CD4-positive, alpha-beta T cell (primary cell): ENCODE results near the gene TJP1. TPM values are rescaled to one million over a fixed set of nuclear protein-coding genes. Genes with fewer than 3 reads are reported as not detected.

ENCODE experiments used
- ATAC-seq: fragments of 200-7000 bp; cut with Tn5 transposase; one replicate; pipeline ENCODE4 v1.10.0; 2022; ENCODE audit warnings: mild to moderate bottlenecking; ENCODE audit not compliant: poor library complexity
- CTCF ChIA-PET: fragments of 350-600 bp; sonication (Branson Sonifier 250); formaldehyde crosslinking; loops from one replicate; lab custom pipeline; 2021; ENCODE audit warnings: antibody characterized with exemption, inconsistent platforms; lab: Charles Lee
- POLR2A ChIA-PET: fragments of 350-600 bp; sonication (Branson Sonifier 250); formaldehyde crosslinking; loops from one replicate; lab custom pipeline; 2021; ENCODE audit warnings: antibody characterized with exemption, inconsistent platforms; lab: Charles Lee
- DNase-seq, 14 experiments: peaks; one replicate each; pipeline ENCODE4 v3.0.0-alpha.2; 2013 to 2020; ENCODE audit warnings: mixed read lengths in 2 of 14
- H3K27ac ChIP-seq, 2 donors: one replicate each; pipeline versions ENCODE4 v1.5.1 to v1.7.0; 2013; ENCODE audit warnings: low read length in 2 of 2, low read depth in 1 of 2, mild to moderate bottlenecking in 1 of 2
- H3K27me3 ChIP-seq, 2 experiments: 1 replicate in 1 of 2; 2 replicates in 1 of 2; pipeline versions ENCODE4 v1.6.1 to v1.7.0; 2013; ENCODE audit warnings: low read length in 2 of 2, control low read depth in 1 of 2, mild to moderate bottlenecking in 1 of 2, moderate library complexity in 1 of 2; ENCODE audit not compliant: insufficient read depth in 2 of 2, control insufficient read depth in 1 of 2
- H3K36me3 ChIP-seq: one replicate; pipeline ENCODE4 v1.6.1; 2013; ENCODE audit warnings: low read length, control low read depth; ENCODE audit not compliant: insufficient read depth
- H3K4me1 ChIP-seq: one replicate; pipeline ENCODE4 v1.6.1; 2013; ENCODE audit warnings: low read length, control low read depth; ENCODE audit not compliant: insufficient read depth
- H3K4me3 ChIP-seq: one replicate; pipeline ENCODE4 v1.5.1; 2013; ENCODE audit warnings: mild to moderate bottlenecking, low read length, moderate library complexity
- H3K9me3 ChIP-seq, 2 experiments: 1 replicate in 1 of 2; 2 replicates in 1 of 2; pipeline versions ENCODE4 v1.6.1 to v1.7.0; 2013; ENCODE audit warnings: low read length in 2 of 2, mild to moderate bottlenecking in 2 of 2, control low read depth in 1 of 2, moderate library complexity in 1 of 2; ENCODE audit not compliant: control insufficient read depth in 1 of 2, insufficient read depth in 1 of 2
- H3K27ac Mint-ChIP-seq: one replicate; pipeline ENCODE4 v1.8.0; 2020; ENCODE audit warnings: mixed read lengths
- H3K27me3 Mint-ChIP-seq: one replicate; pipeline ENCODE4 v1.8.0; 2021; ENCODE audit warnings: mixed read lengths
- H3K36me3 Mint-ChIP-seq: one replicate; pipeline ENCODE4 v1.8.0; 2021; ENCODE audit warnings: low read depth, mixed read lengths
- H3K4me1 Mint-ChIP-seq: one replicate; pipeline ENCODE4 v1.8.0; 2021; ENCODE audit warnings: low read depth, mixed read lengths
- H3K4me3 Mint-ChIP-seq: one replicate; pipeline ENCODE4 v1.8.0; 2020; ENCODE audit warnings: mild to moderate bottlenecking, mixed read lengths
- H3K9me3 Mint-ChIP-seq: one replicate; pipeline ENCODE4 v1.8.0; 2020; ENCODE audit warnings: mixed read lengths
- intact Hi-C, 2 experiments: fragments of 100-400 bp; cut with DNase I in 1 of 2; cut with micrococcal nuclease in 1 of 2; formaldehyde crosslinking; loops; one replicate each; pipeline versions ENCODE4 v1.15.1 to v1.9.0; 2023 to 2025; cut with DNase I, micrococcal nuclease
- total RNA-seq, 174 experiments: library from RNA in 2 of 174; stranded (reverse) in 2 of 174; gene quantifications; one replicate each; pipeline ENCODE4 v1.2.3 and lab custom pipeline; 2021 to 2026
- TF ChIP-seq, protein P1 (sequence below): fragments of 200-600 bp; IDR thresholded peaks from one replicate; pipeline ENCODE4 v1.8.0; 2022; ENCODE audit warnings: antibody characterized with exemption, mild to moderate bottlenecking

TJP1 gene
- total RNA-seq, 2 experiments from 2014 or later = not detected

DNA sequence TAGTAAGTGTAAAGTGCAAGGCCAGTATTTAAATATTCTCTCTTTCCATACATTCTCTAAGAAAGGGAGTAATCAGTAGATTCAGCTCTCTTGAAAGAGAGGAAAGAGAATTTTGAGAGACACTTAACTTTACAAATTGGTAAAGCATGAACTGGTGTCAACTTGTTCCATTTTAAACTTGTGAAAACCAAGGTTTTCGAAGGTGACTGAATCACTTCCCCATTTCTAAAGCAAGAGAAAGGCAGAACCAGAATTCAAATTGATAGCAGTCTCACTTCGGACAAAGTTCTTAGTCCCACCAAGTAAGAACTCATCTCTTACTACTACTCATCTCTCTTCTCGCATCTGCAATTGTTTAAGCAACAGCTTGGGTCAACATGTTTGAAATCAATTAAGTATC lies 22.4 kb downstream of the TJP1 start:
- intact Hi-C loops = loop anchor here in 1 of 2 experiments (5.0 kb wide), 1 partner anchor 37 kb away; no protein-coding TSS in a partner anchor
- ATAC-seq (no peak), DNase-seq (no peak)
- Mint-ChIP-seq H3K27me3 (peaks cover 73% of the 10 kb centered on the region), H3K36me3 (no peaks in the 10 kb centered on the region), H3K9me3 (no peaks in the 10 kb centered on the region), H3K4me1 (no peaks in the 10 kb centered on the region), H3K4me3 (no peak overlapping the region), H3K27ac (no peak overlapping the region)
- no peaks in the 10 kb centered on the region for H3K9me3 ChIP-seq
- H3K27me3 ChIP-seq = peaks cover 0 to 15% of the 10 kb centered on the region in 2 experiments
- TF ChIP-seq, protein P1, sequence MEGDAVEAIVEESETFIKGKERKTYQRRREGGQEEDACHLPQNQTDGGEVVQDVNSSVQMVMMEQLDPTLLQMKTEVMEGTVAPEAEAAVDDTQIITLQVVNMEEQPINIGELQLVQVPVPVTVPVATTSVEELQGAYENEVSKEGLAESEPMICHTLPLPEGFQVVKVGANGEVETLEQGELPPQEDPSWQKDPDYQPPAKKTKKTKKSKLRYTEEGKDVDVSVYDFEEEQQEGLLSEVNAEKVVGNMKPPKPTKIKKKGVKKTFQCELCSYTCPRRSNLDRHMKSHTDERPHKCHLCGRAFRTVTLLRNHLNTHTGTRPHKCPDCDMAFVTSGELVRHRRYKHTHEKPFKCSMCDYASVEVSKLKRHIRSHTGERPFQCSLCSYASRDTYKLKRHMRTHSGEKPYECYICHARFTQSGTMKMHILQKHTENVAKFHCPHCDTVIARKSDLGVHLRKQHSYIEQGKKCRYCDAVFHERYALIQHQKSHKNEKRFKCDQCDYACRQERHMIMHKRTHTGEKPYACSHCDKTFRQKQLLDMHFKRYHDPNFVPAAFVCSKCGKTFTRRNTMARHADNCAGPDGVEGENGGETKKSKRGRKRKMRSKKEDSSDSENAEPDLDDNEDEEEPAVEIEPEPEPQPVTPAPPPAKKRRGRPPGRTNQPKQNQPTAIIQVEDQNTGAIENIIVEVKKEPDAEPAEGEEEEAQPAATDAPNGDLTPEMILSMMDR = no peak
- no peaks in the 10 kb centered on the region for H3K36me3 ChIP-seq
- H3K27ac ChIP-seq = no peak overlapping the region
- H3K4me3 ChIP-seq = no peak overlapping the region
- no peaks in the 10 kb centered on the region for H3K4me1 ChIP-seq
- CTCF ChIA-PET = no interaction called here
- POLR2A ChIA-PET = no interaction called here

DNA sequence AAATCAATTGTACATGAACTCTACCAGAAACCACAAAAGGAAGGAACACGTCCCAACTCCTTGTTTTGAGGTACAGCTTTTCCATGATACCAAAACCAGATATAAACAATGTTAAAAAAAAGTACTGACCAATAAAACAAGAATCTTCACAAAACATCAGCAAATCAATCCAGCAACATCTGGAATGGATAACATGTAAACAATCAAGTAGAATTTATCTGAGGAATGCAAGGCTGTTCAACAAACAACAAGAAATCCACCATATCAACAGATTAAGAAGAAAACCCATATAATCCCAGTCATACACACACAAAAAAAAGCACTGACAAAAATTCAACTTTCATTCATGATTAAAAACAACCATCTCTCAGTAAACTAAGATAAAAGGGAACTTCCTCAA lies 26.7 kb downstream of the TJP1 start:
- no peaks in the 10 kb centered on the region for H3K36me3 ChIP-seq
- H3K9me3 ChIP-seq = no peaks in the 10 kb centered on the region
- H3K4me3 Mint-ChIP-seq = no peak overlapping the region
- H3K9me3 Mint-ChIP-seq = no peaks in the 10 kb centered on the region
- TF ChIP-seq, protein P1 = no peak
- H3K27me3 ChIP-seq = peaks cover 0 to 8% of the 10 kb centered on the region in 2 experiments
- intact Hi-C loops = no loop called here
- ChIA-PET POLR2A (no interaction called here), CTCF (interaction anchor here (0.7 kb wide), 1 partner anchor 11 kb away, joined by 3 read pairs; no protein-coding TSS in a partner anchor)
- no peaks in the 10 kb centered on the region for H3K36me3 Mint-ChIP-seq
- peaks cover 75% of the 10 kb centered on the region for H3K27me3 Mint-ChIP-seq
- H3K27ac Mint-ChIP-seq = no peak overlapping the region
- no peak overlapping the region for H3K27ac ChIP-seq
- no peak for ATAC-seq
- H3K4me1 Mint-ChIP-seq = no peaks in the 10 kb centered on the region
- H3K4me1 ChIP-seq = no peaks in the 10 kb centered on the region
- DNase-seq = no peak
- no peak overlapping the region for H3K4me3 ChIP-seq

DNA sequence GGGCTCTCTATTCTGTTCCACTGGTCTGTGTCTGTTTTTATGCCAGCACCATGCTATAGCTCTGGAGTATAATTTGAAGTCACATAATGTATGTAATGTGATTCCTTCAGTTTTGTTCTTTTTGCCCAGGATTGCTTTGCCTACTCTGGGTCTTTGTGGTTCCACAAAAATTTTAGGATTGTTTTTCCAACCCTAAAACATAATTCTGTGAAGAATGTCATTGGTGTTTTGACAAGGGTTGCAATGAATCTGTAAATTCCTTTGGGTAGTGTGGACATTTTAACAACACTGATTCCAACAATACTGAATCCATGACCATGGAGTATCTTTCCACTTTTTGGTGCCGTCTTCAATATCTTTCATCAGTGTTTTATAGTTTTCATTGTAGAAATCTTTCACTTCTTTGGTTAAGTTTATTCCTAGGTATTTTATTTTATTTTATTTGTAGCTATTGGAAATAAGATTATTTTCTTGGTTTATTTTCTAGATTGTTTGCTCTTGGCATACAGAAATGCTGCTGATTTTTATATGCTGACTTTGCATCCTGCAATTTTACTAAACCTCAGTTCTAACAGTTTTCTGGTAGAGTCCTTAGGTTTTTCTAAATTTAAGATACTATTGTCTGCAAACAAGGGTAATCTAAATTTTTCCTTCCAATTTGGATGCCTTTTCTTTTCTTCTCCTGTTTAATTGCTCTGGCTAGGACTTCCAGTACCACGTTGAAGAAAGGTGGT lies 29.7 kb downstream of the TJP1 start:
- Mint-ChIP-seq H3K4me1 (no peaks in the 10 kb centered on the region), H3K4me3 (no peak overlapping the region), H3K27me3 (peaks cover 71% of the 10 kb centered on the region), H3K27ac (no peak overlapping the region), H3K9me3 (no peaks in the 10 kb centered on the region), H3K36me3 (no peaks in the 10 kb centered on the region)
- Histone ChIP-seq H3K4me3 (no peak overlapping the region), H3K36me3 (no peaks in the 10 kb centered on the region), H3K9me3 (no peaks in the 10 kb centered on the region), H3K4me1 (no peaks in the 10 kb centered on the region), H3K27ac (no peak overlapping the region), H3K27me3 (no peaks in the 10 kb centered on the region)
- TF ChIP-seq, protein P1 = no peak
- ATAC-seq (no peak), DNase-seq (no peak)
- intact Hi-C loops = no loop called here
- POLR2A ChIA-PET = no interaction called here
- CTCF ChIA-PET = no interaction called here
